Esophagus squamous epithelium (tissue), 5 donors: ENCODE measurements around the gene FNTB. TPM values are rescaled to one million over a fixed set of nuclear protein-coding genes. Genes with fewer than 3 reads are reported as not detected.
A peak's percentile ranks its signal among the peaks of the same experiment; 100 is the strongest.

Experiments used
- DNase-seq: peaks from one replicate; lab custom pipeline; 2025; lab: John Stamatoyannopoulos, UW
- H3K27ac ChIP-seq, 4 donors: fragments of 200-600 bp; sonication (generic); one replicate each; pipeline ENCODE4 v1.5.1; 2016 to 2019; ENCODE audit warnings: mild to moderate bottlenecking in 1 of 4
- H3K27me3 ChIP-seq, 4 donors: fragments of 200-600 bp; sonication (generic); 1 replicate in 3 of 4; 2 replicates in 1 of 4; pipeline versions ENCODE4 v1.5.1 to v1.6.0; 2017 to 2021; ENCODE audit warnings: antibody characterized with exemption in 1 of 4
- H3K36me3 ChIP-seq, 3 donors: fragments of 200-600 bp; sonication (generic); one replicate each; pipeline ENCODE4 v1.5.1; 2016 to 2019
- H3K4me1 ChIP-seq, 3 donors: fragments of 200-600 bp; sonication (generic); one replicate each; pipeline ENCODE4 v1.5.1; 2017 to 2019
- H3K4me3 ChIP-seq, 4 donors: fragments of 200-600 bp; sonication (generic); 1 replicate in 3 of 4; 2 replicates in 1 of 4; pipeline ENCODE4 v1.5.1; 2016 to 2019; ENCODE audit warnings: mild to moderate bottlenecking in 2 of 4, moderate library complexity in 1 of 4
- H3K9me3 ChIP-seq, 3 donors: fragments of 200-600 bp; sonication (generic); one replicate each; pipeline ENCODE4 v1.5.1; 2016 to 2019
- POLR2A ChIP-seq, 4 donors: fragments of 450-650 bp; IDR thresholded peaks; one replicate each; pipeline ENCODE4 v1.6.1; 2017; ENCODE audit warnings: antibody characterized with exemption in 4 of 4, mild to moderate bottlenecking in 4 of 4, moderate library complexity in 3 of 4
- WGBS, 2 donors: methylation state at CpG; one replicate each; pipeline ENCODE4 v1.1.5; 2018; 5-methylcytosine and 5-hydroxymethylcytosine counted together
- intact Hi-C: fragments of 100-400 bp; cut with DNase I; formaldehyde crosslinking; loops from one replicate; pipeline ENCODE4 v1.15.0; 2022
- total RNA-seq, 4 donors: library from RNA; depleted of rRNA; stranded (reverse); fragments of >200 nt; gene quantifications; one replicate each; pipeline ENCODE4 v1.1.0, GENCODE V29; 2016
- TF ChIP-seq, protein P1 (sequence below), 6 experiments: fragments of 450-650 bp in 4 of 6; fragments of 200-600 bp in 2 of 6; sonication (generic) in 2 of 6; IDR thresholded peaks; one replicate each; pipeline ENCODE4 v1.5.1; 2016 to 2019; ENCODE audit warnings: antibody characterized with exemption in 6 of 6, mild to moderate bottlenecking in 4 of 6, moderate library complexity in 4 of 6
- donor health status: DM: yes; HTN: yes; CAD: no.

The FNTB gene
- total RNA-seq, 4 donors from 2014 or later, result 16.2 to 20.4 (median 18.2) TPM

GRCh38 chr14:65043893-65044595 lies 57.3 kb downstream of the FNTB start:
- Histone ChIP-seq H3K4me1 (peaks cover 0 to 37% (median 11%) of the 10 kb centered on the region in 3 donors), H3K36me3 (peaks cover 0 to 64% (median 0%) of the 10 kb centered on the region in 3 donors), H3K4me3 (no peak overlapping the region), H3K27me3 (no peaks in the 10 kb centered on the region), H3K9me3 (no peaks in the 10 kb centered on the region), H3K27ac (no peak overlapping the region)
- no peak for TF ChIP-seq POLR2A (IDR thresholded peaks at IDR 0.05)
- TF ChIP-seq, protein P1, sequence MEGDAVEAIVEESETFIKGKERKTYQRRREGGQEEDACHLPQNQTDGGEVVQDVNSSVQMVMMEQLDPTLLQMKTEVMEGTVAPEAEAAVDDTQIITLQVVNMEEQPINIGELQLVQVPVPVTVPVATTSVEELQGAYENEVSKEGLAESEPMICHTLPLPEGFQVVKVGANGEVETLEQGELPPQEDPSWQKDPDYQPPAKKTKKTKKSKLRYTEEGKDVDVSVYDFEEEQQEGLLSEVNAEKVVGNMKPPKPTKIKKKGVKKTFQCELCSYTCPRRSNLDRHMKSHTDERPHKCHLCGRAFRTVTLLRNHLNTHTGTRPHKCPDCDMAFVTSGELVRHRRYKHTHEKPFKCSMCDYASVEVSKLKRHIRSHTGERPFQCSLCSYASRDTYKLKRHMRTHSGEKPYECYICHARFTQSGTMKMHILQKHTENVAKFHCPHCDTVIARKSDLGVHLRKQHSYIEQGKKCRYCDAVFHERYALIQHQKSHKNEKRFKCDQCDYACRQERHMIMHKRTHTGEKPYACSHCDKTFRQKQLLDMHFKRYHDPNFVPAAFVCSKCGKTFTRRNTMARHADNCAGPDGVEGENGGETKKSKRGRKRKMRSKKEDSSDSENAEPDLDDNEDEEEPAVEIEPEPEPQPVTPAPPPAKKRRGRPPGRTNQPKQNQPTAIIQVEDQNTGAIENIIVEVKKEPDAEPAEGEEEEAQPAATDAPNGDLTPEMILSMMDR (IDR thresholded peaks at IDR 0.05), result no peak
- no peak for DNase-seq
- 83 to 91% methylated on average over 5 to 9 of the region's 12 CpGs for WGBS, 2 donors
- intact Hi-C loops, result no loop called here

DNA sequence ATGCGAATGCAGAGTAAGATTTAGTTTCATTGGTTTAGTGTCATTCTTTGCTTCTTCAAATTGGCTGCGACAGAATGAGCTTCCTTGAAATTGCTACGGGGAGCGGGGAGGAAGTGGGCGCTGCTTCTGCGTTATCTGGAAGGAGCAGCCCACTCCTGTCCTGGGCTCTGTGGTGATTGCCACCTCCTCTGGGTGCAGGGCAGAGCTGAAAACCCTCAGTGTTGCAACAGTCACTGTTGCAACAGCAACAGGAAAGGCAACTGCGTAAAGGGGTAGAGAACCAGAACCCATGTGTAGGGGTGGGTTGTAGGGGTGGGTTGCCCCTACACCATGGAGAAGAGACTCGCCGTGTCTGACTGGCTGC lies 57.9 kb downstream of the FNTB start:
- 74 to 81% methylated on average over 5 to 9 of the region's 9 CpGs for WGBS, 2 donors
- Histone ChIP-seq H3K27ac (peak overlapping the region in 1 of 4 donors; percentile 29), H3K36me3 (peaks cover 0 to 64% (median 0%) of the 10 kb centered on the region in 3 donors), H3K9me3 (no peaks in the 10 kb centered on the region), H3K4me1 (peaks cover 0 to 39% (median 11%) of the 10 kb centered on the region in 3 donors), H3K27me3 (no peaks in the 10 kb centered on the region), H3K4me3 (no peak overlapping the region)
- DNase-seq, result no peak
- no peak for TF ChIP-seq POLR2A (IDR thresholded peaks at IDR 0.05)
- TF ChIP-seq, protein P1 (IDR thresholded peaks at IDR 0.05), result no peak
- intact Hi-C loops, result no loop called here

DNA sequence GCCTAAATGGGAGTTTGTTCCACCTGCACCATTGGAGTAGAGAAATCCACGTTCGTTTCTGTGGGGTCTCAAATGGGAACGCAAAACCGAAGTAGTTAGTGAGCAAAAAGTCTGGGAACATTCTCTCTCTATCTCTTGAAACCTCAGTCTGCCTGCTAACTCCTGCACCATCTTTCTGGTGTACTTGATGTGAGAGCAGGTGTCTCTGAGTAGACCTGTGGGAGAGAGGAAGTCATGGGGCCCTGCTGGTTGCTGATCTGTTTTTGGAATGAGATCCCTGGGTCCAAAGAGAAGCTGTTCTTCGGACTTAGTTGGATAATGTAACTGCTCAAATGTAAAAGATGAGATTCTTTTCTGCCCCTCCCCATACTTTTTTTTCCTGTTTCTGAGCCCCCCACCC lies 58.3 kb downstream of the FNTB start:
- intact Hi-C loops, result no loop called here
- H3K4me1 ChIP-seq, result peaks cover 0 to 39% (median 11%) of the 10 kb centered on the region in 3 donors
- WGBS, 2 donors, result 83 to 91% methylated on average over 5 of the region's 5 CpGs
- H3K27me3 ChIP-seq, result no peaks in the 10 kb centered on the region
- H3K4me3 ChIP-seq, result no peak overlapping the region
- DNase-seq, result no peak
- H3K9me3 ChIP-seq, result no peaks in the 10 kb centered on the region
- H3K36me3 ChIP-seq, result peaks cover 0 to 61% (median 0%) of the 10 kb centered on the region in 3 donors
- H3K27ac ChIP-seq, result peak overlapping the region in 1 of 4 donors; percentile 29
- TF ChIP-seq, protein P1 (IDR thresholded peaks at IDR 0.05), result no peak
- TF ChIP-seq POLR2A (IDR thresholded peaks at IDR 0.05), result no peak

DNA sequence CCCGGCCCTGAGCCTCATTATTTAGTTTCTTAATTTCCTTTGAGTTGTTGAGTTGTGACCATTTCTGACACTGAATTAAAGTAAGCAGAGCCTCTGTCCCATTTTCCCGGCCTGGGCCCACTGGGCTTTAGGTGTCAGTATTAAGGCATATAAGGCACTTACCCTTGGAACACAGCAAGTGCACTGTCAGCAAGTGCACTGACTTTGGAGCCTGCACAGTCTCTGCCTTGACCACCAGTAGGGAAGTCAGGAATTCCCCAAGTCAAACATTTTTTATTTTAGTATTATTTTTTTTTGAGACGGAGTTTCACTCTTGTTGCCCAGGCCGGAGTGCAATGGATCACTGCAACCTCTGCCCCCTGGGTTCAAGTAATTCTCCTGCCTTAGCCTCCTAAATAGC lies 59.0 kb downstream of the FNTB start:
- H3K9me3 ChIP-seq, result no peaks in the 10 kb centered on the region
- H3K36me3 ChIP-seq, result peaks cover 0 to 56% (median 0%) of the 10 kb centered on the region in 3 donors
- TF ChIP-seq, protein P1 (IDR thresholded peaks at IDR 0.05), result no peak
- no peak for TF ChIP-seq POLR2A (IDR thresholded peaks at IDR 0.05)
- 76 to 88% methylated on average over 4 of the region's 4 CpGs for WGBS, 2 donors
- DNase-seq, result no peak
- peaks cover 0 to 39% (median 11%) of the 10 kb centered on the region in 3 donors for H3K4me1 ChIP-seq
- peak overlapping the region in 2 of 4 donors; percentile 84 to 85 for H3K27ac ChIP-seq
- no peaks in the 10 kb centered on the region for H3K27me3 ChIP-seq
- no peak overlapping the region for H3K4me3 ChIP-seq
- intact Hi-C loops, result no loop called here

- intact Hi-C loops, result no loop called here
- 60 to 66% methylated on average over 4 of the region's 4 CpGs for WGBS, 2 donors
Measured at GRCh38 chr14:65052832-65053231, 66.1 kb downstream of the FNTB start.

More at GRCh38 chr14:65052832-65053231, 66.1 kb downstream of the FNTB start:
- no peak overlapping the region for H3K27ac ChIP-seq
- TF ChIP-seq, protein P1 (IDR thresholded peaks at IDR 0.05), result no peak
- no peak for TF ChIP-seq POLR2A (IDR thresholded peaks at IDR 0.05)
- DNase-seq, result no peak
- no peak overlapping the region for H3K4me3 ChIP-seq
- H3K4me1 ChIP-seq, result peaks cover 0 to 14% (median 5%) of the 10 kb centered on the region in 3 donors
- H3K9me3 ChIP-seq, result no peaks in the 10 kb centered on the region
- no peaks in the 10 kb centered on the region for H3K27me3 ChIP-seq
- H3K36me3 ChIP-seq, result peaks cover 0 to 71% (median 11%) of the 10 kb centered on the region in 3 donors
